Stomach (tissue), 9 donors: ENCODE measurements around the gene ST14. TPM values are rescaled to one million over a fixed set of nuclear protein-coding genes. Genes with fewer than 3 reads are reported as not detected.

Experiments used
- DNase-seq, 2 donors: peaks; one replicate each; pipeline versions ENCODE4 v3.0.0 to v3.0.0-alpha.2; 2013 to 2019
- H3K27ac ChIP-seq, 5 donors: fragments of 200-600 bp in 4 of 5; sonication (generic) in 4 of 5; one replicate each; pipeline ENCODE4 v1.5.1; 2013 to 2019; ENCODE audit warnings: mild to moderate bottlenecking in 1 of 5, moderate library complexity in 1 of 5
- H3K27me3 ChIP-seq, 3 donors: fragments of 200-600 bp; sonication (generic); one replicate each; pipeline ENCODE4 v1.5.1; 2017 to 2019; ENCODE audit warnings: mixed run types in 1 of 3
- H3K36me3 ChIP-seq, 4 donors: fragments of 200-600 bp; sonication (generic); 1 replicate in 3 of 4; 2 replicates in 1 of 4; pipeline ENCODE4 v1.5.1; 2016 to 2019
- H3K4me1 ChIP-seq, 4 donors: fragments of 200-600 bp; sonication (generic); one replicate each; pipeline ENCODE4 v1.5.1; 2016 to 2019
- H3K4me3 ChIP-seq, 4 donors: fragments of 200-600 bp; sonication (generic) in 3 of 4; one replicate each; pipeline ENCODE4 v1.5.1; 2016 to 2019; ENCODE audit warnings: mild to moderate bottlenecking in 1 of 4
- H3K9me3 ChIP-seq, 4 donors: fragments of 200-600 bp; sonication (generic); one replicate each; pipeline ENCODE4 v1.5.1; 2016 to 2019
- EP300 ChIP-seq: sonication (generic); formaldehyde crosslinking; IDR thresholded peaks from one replicate; pipeline ENCODE4 v1.6.1; 2017; ENCODE audit warnings: antibody characterized with exemption
- POLR2A ChIP-seq, 4 donors: fragments of 450-650 bp; IDR thresholded peaks; one replicate each; pipeline ENCODE4 v1.6.1; 2016; ENCODE audit warnings: antibody characterized with exemption in 4 of 4, control low read depth in 2 of 4, mild to moderate bottlenecking in 1 of 4, moderate library complexity in 1 of 4
- POLR2AphosphoS5 ChIP-seq, 3 donors: sonication (generic); formaldehyde crosslinking; IDR thresholded peaks; one replicate each; pipeline ENCODE4 v1.6.1; 2016; ENCODE audit warnings: antibody characterized with exemption in 3 of 3
- WGBS, 5 donors: extraction: QIAGEN DNeasy Blood & Tissue Kit in 3 of 5; methylation state at CpG; one replicate each; pipeline versions ENCODE4 v1.1.5 to v1.1.7; 2013 to 2018; 5-methylcytosine and 5-hydroxymethylcytosine counted together
- intact Hi-C: fragments of 100-400 bp; cut with DNase I; formaldehyde crosslinking; loops from one replicate; pipeline ENCODE4 v1.15.1; 2023; ENCODE audit warnings: low total_unique reads
- polyA plus RNA-seq, 3 donors: library from polyadenylated mRNA; stranded (reverse); fragments of 200-250 nt; gene quantifications; one replicate each; pipeline ENCODE4 v1.2.3, GENCODE V29; 2013
- total RNA-seq, 5 donors: library from RNA; depleted of rRNA; stranded (reverse); fragments of >200 nt; gene quantifications; one replicate each; pipeline versions ENCODE4 v1.1.0 to v1.2.3, GENCODE V29; 2014 to 2016
- TF ChIP-seq, protein P1 (sequence below), 7 experiments: fragments of 450-650 bp in 4 of 7; fragments of 200-600 bp in 3 of 7; sonication (generic) in 3 of 7; IDR thresholded peaks; one replicate each; pipeline ENCODE4 v1.5.1; 2016 to 2019; ENCODE audit warnings: antibody characterized with exemption in 7 of 7, control low read depth in 2 of 7, mild to moderate bottlenecking in 1 of 7
- donor health status: healthy with polysubstance abuse.
- donor health status: Bipolar disorder and iron deficiency.
- donor health status: healthy.

ST14 gene
- total and polyA plus RNA-seq, 8 donors, result 12.4 to 380 (median 50.0) TPM

GRCh38 chr11:130214861-130215530, 55.4 kb downstream of the ST14 start:
- no peak for TF ChIP-seq POLR2A (IDR thresholded peaks at IDR 0.05)
- no peak for TF ChIP-seq POLR2AphosphoS5 (IDR thresholded peaks at IDR 0.05)
- TF ChIP-seq EP300, result no peak
- TF ChIP-seq, protein P1, sequence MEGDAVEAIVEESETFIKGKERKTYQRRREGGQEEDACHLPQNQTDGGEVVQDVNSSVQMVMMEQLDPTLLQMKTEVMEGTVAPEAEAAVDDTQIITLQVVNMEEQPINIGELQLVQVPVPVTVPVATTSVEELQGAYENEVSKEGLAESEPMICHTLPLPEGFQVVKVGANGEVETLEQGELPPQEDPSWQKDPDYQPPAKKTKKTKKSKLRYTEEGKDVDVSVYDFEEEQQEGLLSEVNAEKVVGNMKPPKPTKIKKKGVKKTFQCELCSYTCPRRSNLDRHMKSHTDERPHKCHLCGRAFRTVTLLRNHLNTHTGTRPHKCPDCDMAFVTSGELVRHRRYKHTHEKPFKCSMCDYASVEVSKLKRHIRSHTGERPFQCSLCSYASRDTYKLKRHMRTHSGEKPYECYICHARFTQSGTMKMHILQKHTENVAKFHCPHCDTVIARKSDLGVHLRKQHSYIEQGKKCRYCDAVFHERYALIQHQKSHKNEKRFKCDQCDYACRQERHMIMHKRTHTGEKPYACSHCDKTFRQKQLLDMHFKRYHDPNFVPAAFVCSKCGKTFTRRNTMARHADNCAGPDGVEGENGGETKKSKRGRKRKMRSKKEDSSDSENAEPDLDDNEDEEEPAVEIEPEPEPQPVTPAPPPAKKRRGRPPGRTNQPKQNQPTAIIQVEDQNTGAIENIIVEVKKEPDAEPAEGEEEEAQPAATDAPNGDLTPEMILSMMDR (IDR thresholded peaks at IDR 0.05), result no peak
- H3K27ac ChIP-seq, result no peak overlapping the region
- H3K9me3 ChIP-seq, result no peaks in the 10 kb centered on the region
- intact Hi-C loops, result loop anchor here (10.0 kb wide), 1 partner anchor 650 kb away; no protein-coding TSS in a partner anchor
- 75 to 85% (median 81%) methylated on average over 6 of the region's 6 CpGs for WGBS, 5 donors
- H3K4me1 ChIP-seq, result peaks cover 8 to 12% (median 9%) of the 10 kb centered on the region in 4 donors
- DNase-seq, result peak in 1 of 2 donors; percentile 5
- H3K36me3 ChIP-seq, result peaks cover 0 to 14% (median 7%) of the 10 kb centered on the region in 4 donors
- peaks cover 0 to 4% (median 0%) of the 10 kb centered on the region in 3 donors for H3K27me3 ChIP-seq
- no peak overlapping the region for H3K4me3 ChIP-seq

DNA sequence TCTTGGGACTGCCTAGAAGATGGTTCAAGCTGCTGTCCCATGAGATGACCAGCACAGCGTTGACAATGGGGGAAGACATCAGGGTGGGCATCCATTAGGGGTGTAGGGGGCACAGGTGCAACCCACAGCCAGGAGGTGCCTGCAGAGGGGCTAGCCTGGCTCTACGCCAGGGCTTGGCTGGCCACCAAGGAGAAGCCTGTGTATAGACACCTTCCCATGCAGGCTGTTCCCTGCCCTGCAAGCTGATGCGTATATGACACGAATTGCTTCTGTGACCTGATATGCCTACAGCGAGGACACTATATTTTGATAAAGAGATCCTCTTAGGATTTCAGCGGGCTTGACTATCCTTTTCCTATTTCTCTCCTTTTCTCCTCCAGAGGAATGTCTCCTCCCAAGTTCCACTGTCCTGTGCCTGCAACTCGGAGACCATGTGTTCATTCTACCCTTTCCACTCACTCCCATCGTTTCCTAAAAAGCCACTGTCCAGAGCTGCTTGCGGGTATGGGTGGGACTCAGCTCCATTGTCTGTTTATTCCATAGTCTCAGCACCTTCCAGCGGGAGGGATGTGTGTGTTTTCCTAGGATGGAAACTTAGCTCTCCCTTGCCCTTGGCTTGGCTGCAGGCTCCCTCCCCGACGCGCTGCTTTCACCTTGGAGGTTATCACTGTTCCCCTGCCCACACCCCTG, 56.1 kb downstream of the ST14 start:
- H3K4me1 ChIP-seq, result peaks cover 8 to 12% (median 9%) of the 10 kb centered on the region in 4 donors
- intact Hi-C loops, result loop anchor here (10.0 kb wide), 1 partner anchor 649 kb away; no protein-coding TSS in a partner anchor
- peak in 1 of 2 donors; percentile 24 for DNase-seq
- H3K27me3 ChIP-seq, result peaks cover 0 to 4% (median 0%) of the 10 kb centered on the region in 3 donors
- no peaks in the 10 kb centered on the region for H3K9me3 ChIP-seq
- WGBS, 5 donors, result 53 to 73% (median 55%) methylated on average over 13 of the region's 13 CpGs
- no peak overlapping the region for H3K4me3 ChIP-seq
- no peak for TF ChIP-seq POLR2AphosphoS5 (IDR thresholded peaks at IDR 0.05)
- TF ChIP-seq POLR2A (IDR thresholded peaks at IDR 0.05), result no peak
- no peak for TF ChIP-seq EP300
- TF ChIP-seq, protein P1 (IDR thresholded peaks at IDR 0.05), result no peak
- no peak overlapping the region for H3K27ac ChIP-seq
- H3K36me3 ChIP-seq, result peaks cover 0 to 8% (median 3%) of the 10 kb centered on the region in 4 donors

DNA sequence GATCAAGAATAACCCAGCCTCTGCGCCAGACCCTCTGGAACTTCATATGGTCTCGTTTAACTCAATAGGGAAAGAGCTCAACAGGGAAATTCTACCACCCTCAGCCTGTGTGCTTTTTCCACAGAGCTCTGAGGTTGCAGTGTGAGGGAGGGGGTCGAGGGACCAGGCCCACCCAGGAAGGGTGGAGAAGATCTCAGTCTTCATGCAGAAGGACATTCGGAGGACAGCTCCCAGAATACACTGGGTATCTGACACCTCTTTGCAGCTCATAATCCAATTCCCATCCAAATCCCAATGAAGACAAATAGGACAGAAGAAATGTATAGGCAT, 56.6 kb downstream of the ST14 start:
- no peak overlapping the region for H3K27ac ChIP-seq
- no peak overlapping the region for H3K4me3 ChIP-seq
- peak in 1 of 2 donors; percentile 17 for DNase-seq
- intact Hi-C loops, result loop anchor here (10.0 kb wide), 1 partner anchor 649 kb away; no protein-coding TSS in a partner anchor
- H3K4me1 ChIP-seq, result peaks cover 8 to 12% (median 9%) of the 10 kb centered on the region in 4 donors
- peaks cover 0 to 8% (median 3%) of the 10 kb centered on the region in 4 donors for H3K36me3 ChIP-seq
- 35 to 65% (median 50%) methylated on average over 4 of the region's 4 CpGs for WGBS, 5 donors
- H3K27me3 ChIP-seq, result peaks cover 0 to 4% (median 0%) of the 10 kb centered on the region in 3 donors
- no peaks in the 10 kb centered on the region for H3K9me3 ChIP-seq
- TF ChIP-seq EP300 (no peak), POLR2A (IDR thresholded peaks at IDR 0.05) (no peak), POLR2AphosphoS5 (IDR thresholded peaks at IDR 0.05) (no peak)
- TF ChIP-seq, protein P1 (IDR thresholded peaks at IDR 0.05), result no peak

- peaks cover 0 to 4% (median 0%) of the 10 kb centered on the region in 3 donors for H3K27me3 ChIP-seq
- H3K27ac ChIP-seq, result no peak overlapping the region
- H3K9me3 ChIP-seq, result no peaks in the 10 kb centered on the region
- intact Hi-C loops, result loop anchor here (10.0 kb wide), 1 partner anchor 648 kb away; no protein-coding TSS in a partner anchor
- H3K36me3 ChIP-seq, result peaks cover 0 to 8% (median 2%) of the 10 kb centered on the region in 4 donors
- TF ChIP-seq POLR2AphosphoS5 (IDR thresholded peaks at IDR 0.05), result no peak
- no peak for TF ChIP-seq EP300
- TF ChIP-seq, protein P1 (IDR thresholded peaks at IDR 0.05), result no peak
- TF ChIP-seq POLR2A (IDR thresholded peaks at IDR 0.05), result no peak
- 62 to 76% (median 65%) methylated on average over 17 of the region's 17 CpGs for WGBS, 5 donors
- H3K4me3 ChIP-seq, result no peak overlapping the region
- peaks cover 8 to 12% (median 9%) of the 10 kb centered on the region in 4 donors for H3K4me1 ChIP-seq
- peak in 1 of 2 donors; percentile 14 for DNase-seq
Observed at GRCh38 chr11:130216591-130217132, 57.1 kb downstream of the ST14 start.
